ENCODE measurements around the gene ADAMTS16. TPM values are rescaled to one million over a fixed set of nuclear protein-coding genes. Genes with fewer than 3 reads are reported as not detected.

ADAMTS16 gene
- total and polyA plus RNA-seq, 9 of the 15 experiments (the other 6 are each of a cell fraction or from before 2014, with no cell fraction given): not detected

- no peak overlapping the region for H3K4me2 ChIP-seq (ENCODE audit: insufficient read depth, low read length)
- in situ Hi-C loops (cut with MboI) (no loop called here), intact Hi-C loops (cut with micrococcal nuclease) (no loop called here)
- WGBS (ENCODE audit: insufficient coverage, low coverage, missing lambda C conversion rate): 0% methylated on average over 1 of the region's 1 CpG
- FAIRE-seq: no peak
- no peak overlapping the region for H3K9ac ChIP-seq (ENCODE audit: insufficient read depth in 1 of 2, low read depth in 2 of 2, low read length in 2 of 2)
- no peaks in the 10 kb centered on the region for H3K9me1 ChIP-seq (ENCODE audit: control insufficient read depth, insufficient read depth, low read length)
- no peak overlapping the region for H3K27ac ChIP-seq (ENCODE audit: extremely low read depth, low read depth, low read length)
- no TSS peak for BruUV-seq (replicated peaks)
- no peak overlapping the region for H2AFZ ChIP-seq (ENCODE audit: low read depth, low read length)
- H3K4me1 ChIP-seq (replicated peaks in 1 of 2; ENCODE audit: control insufficient read depth in 2 of 2, insufficient read depth in 2 of 2, low read length in 2 of 2): no peaks in the 10 kb centered on the region
- no peaks in the 10 kb centered on the region for H4K20me1 ChIP-seq (replicated peaks; ENCODE audit: control insufficient read depth, insufficient read depth, low read length)
- no peak for DNase-seq (ENCODE audit: extremely low read depth in 1 of 4, low spot score in 3 of 4)
- H3K27me3 ChIP-seq (ENCODE audit: control insufficient read depth in 2 of 2, insufficient read depth in 2 of 2, low read length in 2 of 2): no peaks in the 10 kb centered on the region
- ChIA-PET POLR2A (interaction anchor here (0.7 kb wide), 1 partner anchor 28 kb away, joined by 3 read pairs; no protein-coding TSS in a partner anchor), CTCF (ENCODE audit: low intra/inter-chr PET ratio) (no interaction called here)
- no peaks in the 10 kb centered on the region for H3K9me3 ChIP-seq (replicated peaks; ENCODE audit: control insufficient read depth, insufficient read depth, low read depth, low read length)
- H3K79me2 ChIP-seq (ENCODE audit: control insufficient read depth, insufficient read depth, low read length): no peaks in the 10 kb centered on the region
- ATAC-seq: no peak
- H3K36me3 ChIP-seq (ENCODE audit: control insufficient read depth, insufficient read depth, low read length): no peaks in the 10 kb centered on the region
- no peak overlapping the region for H3K4me3 ChIP-seq
- TF ChIP-seq SOX6 (IDR thresholded peaks at IDR 0.05) (no peak), TCF3 (CRISPR knock-in tag; IDR thresholded peaks at IDR 0.05) (no peak), HBP1 (CRISPR knock-in tag; IDR thresholded peaks at IDR 0.05) (no peak), ZSCAN29 (IDR thresholded peaks at IDR 0.05) (no peak), RBM34 (IDR thresholded peaks at IDR 0.05; ENCODE audit: borderline replicate concordance, insufficient read depth, low read length) (no peak), PTBP1 (IDR thresholded peaks at IDR 0.05; ENCODE audit: low read depth, low read length) (no peak), MAZ (CRISPR knock-in tag; conservative IDR thresholded peaks at IDR 0.05 in 1 of 2, IDR thresholded peaks at IDR 0.05 in 1 of 2) (no peak), ZNF830 (CRISPR knock-in tag; IDR thresholded peaks at IDR 0.05) (no peak), ID3 (CRISPR knock-in tag; IDR thresholded peaks at IDR 0.05) (no peak), ID3 (tag; IDR thresholded peaks at IDR 0.05) (no peak), GABPB1 (CRISPR knock-in tag; IDR thresholded peaks at IDR 0.05) (no peak), PBX2 (CRISPR knock-in tag; IDR thresholded peaks at IDR 0.05; ENCODE audit: low read depth) (no peak), PBX2 (tag; conservative IDR thresholded peaks at IDR 0.05; ENCODE audit: low read depth) (no peak), ZNF12 (CRISPR knock-in tag; IDR thresholded peaks at IDR 0.05) (no peak), ZBED1 (IDR thresholded peaks at IDR 0.05) (no peak), NFXL1 (CRISPR knock-in tag; IDR thresholded peaks at IDR 0.05) (no peak), HNRNPUL1 (IDR thresholded peaks at IDR 0.05; ENCODE audit: low read length) (no peak), POLR2AphosphoS2 (IDR thresholded peaks at IDR 0.05; ENCODE audit: low read length) (no peak), YY1 (IDR thresholded peaks at IDR 0.05; ENCODE audit: borderline replicate concordance in 1 of 3, control insufficient read depth in 1 of 3, extremely low read depth in 1 of 3, insufficient read depth in 3 of 3, insufficient read length in 1 of 3, insufficient replicate concordance in 2 of 3, low read depth in 1 of 3, low read length in 2 of 3) (no peak)
These were observed 58.7 kb downstream of the ADAMTS16 start for GRCh38 chr5:5198815-5199214.
